ENCODE results near the gene FMO1. TPM values are rescaled to one million over a fixed set of nuclear protein-coding genes. Genes with fewer than 3 reads are reported as not detected.
"Not testable (repeated sequence)": the region's sequence is repeated elsewhere in the genome, so short reads cannot be mapped to it uniquely, and the experiment has no call there.

The FMO1 gene
- total RNA-seq, 1 experiment from 2014 or later, result not detected

DNA sequence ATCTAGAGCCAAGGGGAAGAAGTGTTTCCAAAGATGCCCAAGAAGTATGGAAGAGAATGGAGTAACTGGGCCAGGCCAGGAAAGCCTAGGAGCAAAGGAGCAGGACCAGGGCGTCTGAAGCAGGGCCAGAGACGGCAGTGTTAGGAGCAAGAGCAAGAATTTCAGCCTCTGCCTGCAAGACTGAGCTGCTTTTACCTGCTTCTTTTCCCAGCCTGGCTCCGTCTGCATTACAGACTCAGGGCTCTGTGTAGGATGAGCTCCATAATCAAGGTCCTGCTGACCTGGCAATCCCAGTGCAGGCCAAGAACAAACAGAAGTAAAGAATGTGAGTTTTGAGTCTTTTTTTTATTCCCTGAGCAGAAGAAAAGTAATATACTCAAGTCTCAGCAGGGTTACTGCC lies 10.1 kb downstream of the FMO1 start:
- no peaks in the 10 kb centered on the region for H3K9me3 ChIP-seq
- no peaks in the 10 kb centered on the region for H3K36me3 ChIP-seq
- H3K27me3 ChIP-seq, result no peaks in the 10 kb centered on the region
- no peak overlapping the region for H3K4me3 ChIP-seq
- no peak for DNase-seq

DNA sequence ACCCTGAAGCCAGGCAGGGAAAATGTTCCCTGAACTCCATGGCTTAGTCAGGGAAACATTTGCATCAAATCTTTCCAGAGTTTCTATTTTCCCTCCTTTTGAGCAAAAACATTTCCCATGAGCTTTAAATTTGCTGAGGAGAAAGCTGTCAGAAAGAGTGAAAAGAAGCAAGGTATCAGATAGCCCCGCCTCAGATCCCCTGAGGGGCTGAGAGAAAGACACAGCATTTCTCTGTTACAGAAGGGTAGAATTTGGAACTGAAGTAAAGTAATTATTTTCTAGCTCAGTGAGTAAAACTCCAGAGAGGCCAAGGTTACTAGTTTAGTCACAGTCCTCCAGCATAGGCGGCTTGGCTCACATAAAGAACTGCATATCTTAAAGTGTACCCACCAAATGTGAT lies 10.6 kb downstream of the FMO1 start:
- Histone ChIP-seq H3K4me3 (no peak overlapping the region), H3K9me3 (no peaks in the 10 kb centered on the region), H3K36me3 (no peaks in the 10 kb centered on the region), H3K27me3 (no peaks in the 10 kb centered on the region)
- DNase-seq, result no peak

DNA sequence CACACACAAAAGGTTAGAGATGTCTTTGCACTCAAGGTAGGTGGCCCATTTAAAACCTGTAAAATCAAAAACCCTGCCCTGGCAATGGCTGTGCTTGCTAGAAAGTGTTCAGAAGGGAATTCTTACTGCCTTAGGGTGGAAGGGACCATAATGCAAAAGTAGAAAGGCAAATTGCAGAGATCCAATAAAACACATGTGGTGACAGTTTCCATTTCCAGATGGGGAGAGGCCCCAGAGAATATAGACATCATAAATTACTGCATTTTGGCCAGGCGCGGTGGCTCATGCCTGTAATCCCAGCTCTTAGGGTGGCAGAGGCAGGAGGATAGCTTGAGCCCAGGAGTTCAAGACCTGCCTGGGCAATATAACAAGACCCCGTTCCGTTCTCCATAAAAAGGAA lies 13.0 kb downstream of the FMO1 start:
- no peak for DNase-seq
- Histone ChIP-seq H3K36me3 (no peaks in the 10 kb centered on the region), H3K4me3 (no peak overlapping the region), H3K27me3 (peaks cover 2% of the 10 kb centered on the region; the same call in 1 of the 2 replicates), H3K9me3 (no peaks in the 10 kb centered on the region)

DNA sequence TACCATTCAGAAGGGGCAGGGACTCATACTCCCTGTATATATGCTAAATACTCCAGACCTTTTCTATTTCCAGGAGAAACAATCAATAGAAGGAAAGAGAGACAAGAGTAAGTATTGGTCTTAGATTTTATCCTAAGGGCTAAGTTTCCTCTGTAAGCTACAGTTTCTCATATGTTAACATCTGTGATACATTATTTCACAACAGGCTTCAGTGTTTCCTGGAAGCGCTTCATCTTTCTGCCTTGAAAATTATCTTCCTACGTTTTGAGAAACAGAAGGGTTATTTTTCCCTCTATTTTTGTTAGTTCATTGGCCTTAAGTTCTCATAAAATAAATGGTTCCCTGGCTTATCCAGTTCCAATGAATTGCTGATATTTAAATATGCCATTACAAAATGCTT lies 15.6 kb downstream of the FMO1 start:
- H3K36me3 ChIP-seq, result no peaks in the 10 kb centered on the region
- no peaks in the 10 kb centered on the region for H3K9me3 ChIP-seq
- H3K27me3 ChIP-seq, result peaks cover 2% of the 10 kb centered on the region; the same call in 1 of the 2 replicates
- no peak overlapping the region for H3K4me3 ChIP-seq
- DNase-seq, result no peak

DNA sequence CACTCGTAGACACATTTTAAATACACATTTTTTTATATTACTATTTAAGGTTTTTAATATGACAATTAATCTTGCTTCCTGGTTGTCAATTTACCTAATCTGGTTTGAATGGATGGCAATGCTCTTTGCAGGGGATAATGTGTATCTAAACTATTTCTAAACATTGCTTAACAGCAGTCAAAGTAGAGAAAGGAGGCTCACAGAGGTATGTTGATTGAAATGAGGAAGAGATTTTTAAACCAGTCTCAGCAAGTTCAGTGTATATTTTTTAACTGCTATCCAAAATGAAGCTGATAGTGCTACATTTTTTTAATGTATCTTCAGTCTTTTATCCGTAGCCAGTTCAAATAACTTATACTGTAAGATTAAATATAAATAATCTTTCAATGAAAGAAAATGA lies 17.4 kb downstream of the FMO1 start:
- no peak for DNase-seq
- Histone ChIP-seq H3K4me3 (no peak overlapping the region), H3K27me3 (peaks cover 2% of the 10 kb centered on the region; the same call in 1 of the 2 replicates), H3K36me3 (no peaks in the 10 kb centered on the region), H3K9me3 (no peaks in the 10 kb centered on the region)

DNA sequence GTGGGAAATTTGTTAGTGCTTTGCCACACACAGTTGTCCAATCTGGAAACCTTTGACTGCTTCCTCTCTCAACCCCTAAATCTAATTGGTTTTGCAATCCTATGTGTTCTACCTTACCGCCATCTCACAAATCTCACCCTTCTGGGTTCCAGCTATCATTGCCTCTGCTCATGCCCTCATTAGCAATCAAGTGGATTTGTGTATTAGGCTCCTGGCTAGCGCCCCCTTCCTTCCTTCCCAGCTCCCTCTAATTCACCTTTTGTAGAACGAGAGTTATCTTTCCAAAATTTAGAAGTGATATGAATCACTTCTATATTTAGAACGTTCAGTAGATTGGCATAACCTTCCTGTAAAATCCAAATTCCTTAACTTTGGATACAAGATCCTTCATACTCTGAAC lies 18.6 kb downstream of the FMO1 start:
- DNase-seq, result no peak
- H3K4me3 ChIP-seq, result no peak overlapping the region
- no peaks in the 10 kb centered on the region for H3K9me3 ChIP-seq
- peaks cover 2% of the 10 kb centered on the region; the same call in 1 of the 2 replicates for H3K27me3 ChIP-seq
- H3K36me3 ChIP-seq, result no peaks in the 10 kb centered on the region

DNA sequence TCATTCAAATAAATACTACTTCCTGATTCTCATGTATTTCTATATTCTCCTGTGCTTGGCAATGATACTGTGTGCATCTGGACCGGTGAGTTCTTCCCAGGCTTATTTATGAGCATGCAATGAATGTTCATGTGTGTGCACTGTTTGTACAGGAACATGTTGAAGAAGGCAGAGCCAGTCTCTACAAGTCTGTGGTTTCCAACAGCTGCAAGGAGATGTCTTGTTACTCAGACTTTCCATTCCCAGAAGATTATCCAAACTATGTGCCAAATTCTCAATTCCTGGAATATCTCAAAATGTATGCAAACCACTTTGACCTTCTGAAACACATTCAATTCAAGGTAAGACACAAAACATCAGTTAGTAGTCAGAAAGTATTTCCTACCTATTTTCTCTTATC lies 19.1 kb downstream of the FMO1 start:
- Histone ChIP-seq H3K27me3 (peaks cover 2% of the 10 kb centered on the region; the same call in 1 of the 2 replicates), H3K4me3 (no peak overlapping the region), H3K36me3 (no peaks in the 10 kb centered on the region), H3K9me3 (no peaks in the 10 kb centered on the region)
- DNase-seq, result no peak

GRCh38 chr1:171270806-171271205 lies 22.5 kb downstream of the FMO1 start:
- H3K36me3 ChIP-seq, result no peaks in the 10 kb centered on the region
- no peak for DNase-seq
- H3K27me3 ChIP-seq, result no peaks in the 10 kb centered on the region; the same call in 1 of the 2 replicates
- H3K4me3 ChIP-seq, result no peak overlapping the region
- no peaks in the 10 kb centered on the region for H3K9me3 ChIP-seq

- 0 out of 2 replicates have a peak, but pooled peaks cover 2% of the 10 kb centered on the region for H3K27me3 ChIP-seq
- no peaks in the 10 kb centered on the region for H3K9me3 ChIP-seq
- no peak for DNase-seq
- no peaks in the 10 kb centered on the region for H3K36me3 ChIP-seq
- no peak overlapping the region for H3K4me3 ChIP-seq
These were observed 29.2 kb downstream of the FMO1 start for GRCh38 chr1:171277534-171277933.

- Histone ChIP-seq H3K36me3 (no peaks in the 10 kb centered on the region), H3K9me3 (no peaks in the 10 kb centered on the region), H3K27me3 (0 out of 2 replicates have a peak, but pooled peaks cover 2% of the 10 kb centered on the region), H3K4me3 (no peak overlapping the region)
- DNase-seq, result no peak
These were observed 30.9 kb downstream of the FMO1 start for GRCh38 chr1:171279234-171279633.

DNA sequence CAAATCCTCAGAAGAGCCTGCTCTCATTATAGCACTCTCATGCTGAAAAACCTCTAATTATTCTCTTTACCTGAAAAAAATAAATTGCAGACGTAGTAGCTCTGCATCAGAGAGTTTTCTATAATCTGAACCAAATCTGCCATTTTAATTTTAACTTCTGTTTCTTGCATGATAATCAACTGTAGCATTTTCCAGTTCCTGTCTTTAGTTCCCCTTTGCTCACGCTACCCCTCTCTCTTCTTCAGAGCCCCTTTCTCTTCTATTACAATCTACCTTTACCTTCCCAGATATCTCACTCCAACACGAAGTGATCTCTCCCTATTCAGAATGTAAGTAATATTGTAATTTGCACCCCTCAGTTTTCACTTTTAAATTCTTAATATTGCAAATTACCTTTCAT lies 31.4 kb downstream of the FMO1 start:
- no peaks in the 10 kb centered on the region for H3K36me3 ChIP-seq
- H3K27me3 ChIP-seq, result 0 out of 2 replicates have a peak, but pooled peaks cover 2% of the 10 kb centered on the region
- DNase-seq, result no peak
- no peak overlapping the region for H3K4me3 ChIP-seq
- no peaks in the 10 kb centered on the region for H3K9me3 ChIP-seq

DNA sequence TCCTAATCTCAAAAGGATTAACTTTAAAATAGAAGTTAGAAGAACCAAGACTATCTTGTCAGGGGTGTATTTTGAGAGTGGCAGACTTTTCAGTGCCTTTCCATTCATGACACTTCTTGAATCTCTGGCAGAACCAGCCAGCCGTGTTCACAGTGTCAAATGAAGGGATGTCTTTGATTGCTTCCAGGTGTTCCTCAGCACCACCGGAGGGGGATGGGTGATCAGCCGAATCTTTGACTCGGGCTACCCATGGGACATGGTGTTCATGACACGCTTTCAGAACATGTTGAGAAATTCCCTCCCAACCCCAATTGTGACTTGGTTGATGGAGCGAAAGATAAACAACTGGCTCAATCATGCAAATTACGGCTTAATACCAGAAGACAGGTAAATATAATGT lies 32.3 kb downstream of the FMO1 start:
- H3K27me3 ChIP-seq, result 0 out of 2 replicates have a peak, but pooled peaks cover 2% of the 10 kb centered on the region
- H3K9me3 ChIP-seq, result no peaks in the 10 kb centered on the region
- no peak overlapping the region for H3K4me3 ChIP-seq
- no peak for DNase-seq
- H3K36me3 ChIP-seq, result no peaks in the 10 kb centered on the region

DNA sequence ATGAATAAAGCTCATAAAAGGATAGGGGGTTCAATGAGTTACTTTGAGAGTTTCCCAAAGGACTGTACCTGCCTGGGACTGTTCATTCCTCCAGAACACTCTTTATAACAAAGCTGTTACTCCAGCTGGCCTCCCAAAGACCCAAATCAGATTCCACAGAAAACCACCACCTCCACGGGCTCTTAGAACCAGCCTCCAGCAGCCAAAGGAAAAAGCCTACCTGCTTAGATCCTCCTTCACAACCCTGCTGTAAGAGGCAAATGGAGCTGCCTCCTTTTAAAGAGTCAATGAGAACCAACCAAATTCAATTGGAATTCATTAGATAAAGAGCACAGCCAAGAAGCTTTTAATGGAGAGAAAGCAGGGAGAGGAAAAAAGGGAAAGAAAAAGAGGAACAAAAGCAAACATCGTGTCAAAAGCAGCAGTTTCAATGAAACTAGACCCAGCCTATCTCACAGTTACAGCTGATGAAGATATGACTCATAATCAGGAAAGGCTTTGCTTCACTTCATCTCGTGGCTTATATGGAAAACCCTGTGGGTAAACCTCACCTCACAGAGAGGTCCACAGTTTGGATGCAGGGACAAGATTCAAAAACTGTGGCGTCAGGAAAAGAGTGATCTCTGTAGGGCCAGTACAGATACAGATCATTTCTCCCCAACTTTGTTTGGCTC lies 37.9 kb downstream of the FMO1 start:
- Histone ChIP-seq H3K36me3 (no peaks in the 10 kb centered on the region), H3K9me3 (no peaks in the 10 kb centered on the region), H3K27me3 (no peaks in the 10 kb centered on the region), H3K4me3 (no peak overlapping the region)
- no peak for DNase-seq

DNA sequence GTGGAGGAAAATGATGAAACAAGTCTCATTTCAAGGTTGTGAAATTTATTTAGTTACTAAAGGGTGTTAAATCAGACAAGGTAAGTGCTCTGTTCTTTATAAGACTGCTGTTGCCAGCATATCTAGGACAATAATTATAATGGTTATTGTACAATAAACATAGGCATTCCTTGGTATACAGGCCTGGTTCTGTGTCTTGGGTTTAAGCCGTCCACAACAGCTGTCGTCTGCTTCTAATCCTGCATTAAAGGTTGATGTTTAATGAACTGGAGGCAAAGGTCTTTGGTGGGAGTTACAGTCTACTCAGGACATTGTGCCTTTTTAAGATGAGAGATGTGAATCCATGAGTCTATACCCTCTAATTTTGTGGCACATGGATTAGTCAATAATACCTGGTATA lies 42.3 kb downstream of the FMO1 start:
- H3K27me3 ChIP-seq, result no peaks in the 10 kb centered on the region
- DNase-seq, result no peak
- H3K4me3 ChIP-seq, result no peak overlapping the region
- no peaks in the 10 kb centered on the region for H3K9me3 ChIP-seq
- H3K36me3 ChIP-seq, result no peaks in the 10 kb centered on the region

- Histone ChIP-seq H3K9me3 (no peaks in the 10 kb centered on the region), H3K27me3 (no peaks in the 10 kb centered on the region), H3K4me3 (no peak overlapping the region), H3K36me3 (no peaks in the 10 kb centered on the region)
- DNase-seq, result peak; percentile 39
These were observed 44.5 kb downstream of the FMO1 start for GRCh38 chr1:171292799-171293198.

DNA sequence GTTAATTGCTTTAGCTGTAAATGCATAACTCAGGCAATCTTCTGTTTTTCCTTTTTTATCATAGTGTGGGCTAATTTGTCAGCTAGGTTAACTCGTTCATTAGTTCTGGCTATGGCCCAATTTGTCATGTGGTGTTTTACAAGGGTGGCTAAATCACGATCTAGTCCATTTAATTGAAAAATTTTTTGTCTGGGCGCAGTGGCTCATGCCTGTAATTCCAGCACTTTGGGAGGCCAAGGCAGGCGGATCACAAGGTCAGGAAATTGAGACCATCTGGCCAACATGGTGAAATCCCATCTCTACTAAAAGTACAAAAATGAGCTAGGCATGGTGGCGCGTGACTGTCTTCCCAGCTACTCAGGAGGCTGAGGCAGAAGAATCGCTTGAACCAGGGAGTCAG lies 47.1 kb downstream of the FMO1 start:
- H3K4me3 ChIP-seq, DNase-seq, H3K27me3 ChIP-seq, H3K36me3 ChIP-seq, H3K9me3 ChIP-seq: not testable (repeated sequence)

DNA sequence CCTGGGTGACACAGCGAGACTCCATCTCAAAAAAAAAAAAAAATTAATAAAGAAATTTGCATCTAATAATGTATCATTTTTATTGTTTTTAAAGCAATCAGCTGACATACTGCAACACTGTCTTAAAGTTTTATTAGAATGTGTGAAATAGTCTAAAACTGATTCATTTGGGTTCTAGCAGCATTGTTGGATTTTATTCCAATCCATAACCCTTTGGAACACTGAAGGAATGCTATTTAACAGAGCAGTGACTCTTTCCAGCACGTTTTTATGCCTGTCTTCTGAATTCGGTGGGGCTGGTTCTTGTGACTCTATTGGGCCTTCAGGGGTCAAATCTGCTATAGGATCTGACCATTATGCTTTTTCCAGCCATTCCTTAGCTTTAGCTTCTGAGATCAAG lies 47.5 kb downstream of the FMO1 start:
- DNase-seq, result no peak
- H3K9me3 ChIP-seq, result peaks cover 4% of the 10 kb centered on the region; the same call in 1 of the 2 replicates
- H3K27me3 ChIP-seq, result no peaks in the 10 kb centered on the region
- no peaks in the 10 kb centered on the region for H3K36me3 ChIP-seq
- H3K4me3 ChIP-seq, result no peak overlapping the region

DNA sequence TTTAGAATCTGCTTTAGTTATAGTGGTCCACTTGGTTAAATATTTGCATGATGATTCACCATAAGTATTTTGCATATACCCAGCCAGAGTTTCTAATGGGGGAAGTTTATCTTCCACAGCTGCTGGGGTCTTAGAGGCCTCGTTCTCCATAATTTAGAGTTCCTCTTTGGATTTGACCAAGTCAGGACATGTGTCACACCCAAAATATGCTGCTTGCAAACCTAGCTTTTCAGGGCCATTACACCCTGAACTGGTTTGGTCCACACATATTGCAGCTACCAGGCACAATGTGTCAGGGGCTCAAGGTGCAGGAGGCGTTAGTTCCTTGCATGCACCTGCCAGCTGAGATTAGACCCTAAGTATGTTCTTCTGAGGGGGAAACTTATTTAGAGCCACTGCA lies 48.6 kb downstream of the FMO1 start:
- H3K4me3 ChIP-seq, result no peak overlapping the region
- no peaks in the 10 kb centered on the region for H3K36me3 ChIP-seq
- no peak for DNase-seq
- peaks cover 8% of the 10 kb centered on the region; the same call in 1 of the 2 replicates for H3K9me3 ChIP-seq
- H3K27me3 ChIP-seq, result no peaks in the 10 kb centered on the region

Measured in MG63 (cell line).